GM12874 (cell line): ENCODE results near the gene TRAM2.

Experiments
- CTCF ChIP-seq: IDR thresholded peaks from 2 replicates; pipeline ENCODE4 v1.5.1; 2011; ENCODE audit warnings: low read depth, mild to moderate bottlenecking, control low read depth, low read length, moderate library complexity; ENCODE audit not compliant: insufficient read depth

The TRAM2 gene

DNA sequence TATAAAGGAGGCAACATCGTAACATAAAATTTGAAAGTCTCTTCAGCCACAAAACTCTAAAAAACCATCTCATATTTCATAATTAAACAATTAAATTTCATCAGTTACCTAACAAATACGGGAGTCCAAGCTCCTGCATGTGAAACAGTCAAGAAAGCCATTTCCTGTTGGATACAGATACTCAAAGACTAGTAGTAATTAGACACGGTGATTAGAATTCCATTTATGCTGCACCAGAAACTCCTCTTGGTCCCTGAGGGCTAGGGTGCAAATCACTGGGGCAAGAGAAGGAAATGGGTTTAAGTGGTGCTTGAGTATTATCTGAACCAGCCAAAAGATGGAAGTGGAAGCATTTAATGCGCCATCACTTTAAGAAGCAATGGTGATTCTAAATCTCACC is 27.4 kb downstream of the TRAM2 start:
- TF ChIP-seq CTCF, result no peak

DNA sequence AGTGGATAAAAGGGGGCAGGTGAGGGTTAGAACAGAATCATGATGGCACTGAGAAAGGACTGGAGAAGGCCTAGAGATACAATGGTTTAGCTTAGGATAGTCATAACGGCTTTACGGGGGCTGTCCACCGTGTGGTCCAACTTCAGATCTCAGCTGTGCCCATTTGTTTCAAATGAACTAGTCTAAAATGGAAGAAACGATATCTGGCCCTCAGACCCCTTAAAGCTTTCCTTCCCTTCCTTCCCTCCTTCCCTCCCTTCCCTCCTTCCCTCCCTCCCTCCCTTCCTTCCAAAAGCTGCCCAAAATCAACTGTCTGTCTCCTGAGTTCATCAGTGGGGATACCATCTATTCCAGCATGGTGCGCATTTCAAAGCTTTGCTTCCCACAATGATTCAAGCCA is 27.9 kb downstream of the TRAM2 start:
- TF ChIP-seq CTCF, result no peak

- no peak for TF ChIP-seq CTCF
Measured at GRCh38 chr6:52548353-52548713, 28.5 kb downstream of the TRAM2 start.

GRCh38 chr6:52547647-52548352 is 29.1 kb downstream of the TRAM2 start:
- TF ChIP-seq CTCF, result no peak

- no peak for TF ChIP-seq CTCF
Measured at GRCh38 chr6:52546678-52547077, 30.2 kb downstream of the TRAM2 start.

DNA sequence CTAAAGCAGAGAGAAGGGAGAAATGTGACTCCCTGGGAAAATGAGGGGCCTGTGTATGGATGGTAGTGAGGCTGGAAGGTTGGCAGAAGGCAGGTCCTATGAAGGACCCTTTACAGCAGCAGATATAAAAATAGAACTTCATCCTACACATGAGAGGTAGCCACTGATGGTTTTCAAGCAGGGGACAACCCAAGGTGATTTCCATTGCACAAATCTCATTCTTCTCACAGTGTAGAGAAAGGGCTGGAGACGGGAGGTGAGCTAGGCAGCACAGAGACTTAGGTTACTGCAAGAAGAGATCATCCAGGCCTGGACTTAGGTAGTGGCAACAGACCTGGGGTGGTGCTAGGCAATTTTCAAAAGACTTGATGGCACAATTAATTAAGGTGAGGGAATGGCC is 30.7 kb downstream of the TRAM2 start:
- TF ChIP-seq CTCF, result no peak

DNA sequence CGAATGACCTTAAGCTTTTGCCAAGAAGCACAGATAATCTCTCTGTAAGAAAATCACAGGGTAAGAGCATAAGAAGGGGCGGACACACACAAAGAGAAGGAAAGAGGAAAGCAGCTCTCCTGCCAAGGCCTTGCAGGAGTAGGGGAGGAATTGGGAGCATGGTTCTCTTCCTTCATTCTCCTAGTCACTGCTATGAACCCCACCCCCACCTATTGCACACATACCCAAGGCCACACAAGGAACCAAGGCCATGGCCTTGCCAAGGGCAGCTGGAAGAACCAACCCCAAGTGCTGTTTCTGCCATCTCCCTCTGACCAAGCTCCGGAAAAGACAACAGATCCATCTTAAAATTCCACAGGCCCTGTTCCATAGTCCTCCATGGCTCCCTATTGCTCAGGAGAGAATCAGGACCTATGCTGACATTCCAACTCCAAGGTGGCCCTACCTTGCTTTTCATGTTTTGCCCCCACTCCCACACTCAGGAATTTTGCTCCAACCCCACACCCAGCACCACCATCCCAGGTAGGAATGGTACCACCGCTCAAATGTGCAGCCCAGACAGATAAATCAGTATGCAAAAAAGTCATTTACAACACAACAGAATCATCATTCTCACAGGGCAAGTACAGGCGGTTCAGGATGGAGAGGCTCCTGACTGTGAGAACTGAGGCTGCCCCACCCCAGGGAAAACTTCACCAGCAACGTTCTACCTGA is 31.3 kb downstream of the TRAM2 start:
- TF ChIP-seq CTCF, result no peak
